Measurements from ENCODE around the gene CAP2. TPM values are rescaled to one million over a fixed set of nuclear protein-coding genes. Genes with fewer than 3 reads are reported as not detected.

The CAP2 gene
- total RNA-seq, 4 donors from 2014 or later: 28.5 to 66.5 (median 59.0) TPM

- Histone ChIP-seq H3K36me3 (no peaks in the 10 kb centered on the region), H3K27ac (no peak overlapping the region), H3K4me1 (peaks cover 0 to 40% (median 8%) of the 10 kb centered on the region in 3 donors), H3K4me3 (no peak overlapping the region), H3K27me3 (no peaks in the 10 kb centered on the region), H3K9me3 (no peaks in the 10 kb centered on the region)
- TF ChIP-seq EP300 (IDR thresholded peaks at IDR 0.05): no peak
- no peak for TF ChIP-seq POLR2AphosphoS5 (IDR thresholded peaks at IDR 0.05)
- no peak for TF ChIP-seq POLR2A (IDR thresholded peaks at IDR 0.05)
- no peak for TF ChIP-seq CTCF (IDR thresholded peaks at IDR 0.05)
- WGBS, 2 donors (ENCODE audit: low coverage in 1 of 2): 73 to 79% methylated on average over 4 of the region's 4 CpGs
- no peak for ATAC-seq
Measured at GRCh38 chr6:17497535-17498095, 104.2 kb downstream of the CAP2 start.

DNA sequence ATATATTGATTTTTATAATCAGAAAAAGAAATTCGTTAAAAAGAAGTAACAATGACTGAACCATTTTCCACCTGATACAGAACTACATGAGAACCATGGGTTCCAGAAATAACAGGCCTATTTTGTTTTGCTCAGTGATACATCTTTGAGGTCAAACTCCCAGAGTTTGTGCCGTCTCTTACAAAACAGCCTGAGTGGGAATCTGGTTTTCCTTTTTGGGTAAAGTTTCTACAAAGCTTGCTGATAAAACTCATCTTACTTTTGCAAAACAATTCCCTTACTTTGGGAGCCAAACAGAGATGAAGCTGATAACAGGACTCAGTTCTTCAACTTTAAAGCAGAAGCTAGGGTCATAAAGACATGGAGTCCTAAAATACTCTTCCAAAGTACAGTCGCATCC lies 108.0 kb downstream of the CAP2 start:
- Histone ChIP-seq H3K9me3 (no peaks in the 10 kb centered on the region), H3K27ac (no peak overlapping the region), H3K36me3 (no peaks in the 10 kb centered on the region), H3K27me3 (no peaks in the 10 kb centered on the region), H3K4me1 (peaks cover 0 to 20% (median 0%) of the 10 kb centered on the region in 3 donors), H3K4me3 (no peak overlapping the region)
- TF ChIP-seq CTCF (IDR thresholded peaks at IDR 0.05): no peak
- TF ChIP-seq EP300 (IDR thresholded peaks at IDR 0.05): no peak
- no peak for TF ChIP-seq POLR2A (IDR thresholded peaks at IDR 0.05)
- no peak for TF ChIP-seq POLR2AphosphoS5 (IDR thresholded peaks at IDR 0.05)
- WGBS, 2 donors (ENCODE audit: low coverage in 1 of 2): 78 to 96% methylated on average over 3 of the region's 3 CpGs
- ATAC-seq: no peak

GRCh38 chr6:17501982-17502704 lies 108.7 kb downstream of the CAP2 start:
- peaks cover 0 to 16% (median 0%) of the 10 kb centered on the region in 3 donors for H3K4me1 ChIP-seq
- H3K9me3 ChIP-seq: no peaks in the 10 kb centered on the region
- no peaks in the 10 kb centered on the region for H3K27me3 ChIP-seq
- no peak overlapping the region for H3K27ac ChIP-seq
- H3K4me3 ChIP-seq: no peak overlapping the region
- ATAC-seq: no peak
- peaks cover 0 to under 1% of the 10 kb centered on the region in 2 donors for H3K36me3 ChIP-seq
- TF ChIP-seq POLR2A (IDR thresholded peaks at IDR 0.05) (no peak), POLR2AphosphoS5 (IDR thresholded peaks at IDR 0.05) (no peak)
- WGBS, 2 donors (ENCODE audit: low coverage in 1 of 2): 76 to 92% methylated on average over 3 of the region's 3 CpGs

GRCh38 chr6:17503051-17503450 lies 109.7 kb downstream of the CAP2 start:
- Histone ChIP-seq H3K4me3 (no peak overlapping the region), H3K27me3 (no peaks in the 10 kb centered on the region), H3K4me1 (peaks cover 0 to 16% (median 0%) of the 10 kb centered on the region in 3 donors), H3K9me3 (no peaks in the 10 kb centered on the region), H3K27ac (no peak overlapping the region), H3K36me3 (peaks cover 0 to 8% of the 10 kb centered on the region in 2 donors)
- 93 to 100% methylated on average over 1 to 5 of the region's 7 CpGs for WGBS, 2 donors (ENCODE audit: low coverage in 1 of 2)
- ATAC-seq: no peak
- no peak for TF ChIP-seq EP300 (IDR thresholded peaks at IDR 0.05)
- no peak for TF ChIP-seq CTCF (IDR thresholded peaks at IDR 0.05)
- TF ChIP-seq POLR2A (IDR thresholded peaks at IDR 0.05): no peak
- no peak for TF ChIP-seq POLR2AphosphoS5 (IDR thresholded peaks at IDR 0.05)

DNA sequence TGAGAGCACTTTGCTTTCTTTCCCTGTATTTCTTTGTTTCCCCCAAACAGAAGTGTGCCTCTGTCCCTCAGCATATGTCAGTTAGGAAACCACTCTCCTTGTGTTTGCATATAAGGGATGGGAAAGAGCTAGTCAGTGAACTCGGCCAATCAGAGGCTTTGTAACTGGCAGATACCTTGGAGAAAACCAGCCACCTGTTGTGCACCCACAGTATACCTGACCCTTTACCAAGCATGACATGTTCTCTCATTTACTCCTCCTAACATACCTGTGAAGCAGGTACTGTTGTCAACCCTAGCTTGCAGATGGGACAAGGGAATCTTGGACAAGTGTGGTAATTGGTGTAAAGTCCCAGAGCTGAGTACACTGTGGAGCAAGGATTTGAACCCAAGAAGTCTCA lies 110.6 kb downstream of the CAP2 start:
- Histone ChIP-seq H3K4me3 (no peak overlapping the region), H3K36me3 (peaks cover 0 to 17% of the 10 kb centered on the region in 2 donors), H3K27me3 (no peaks in the 10 kb centered on the region), H3K27ac (no peak overlapping the region), H3K4me1 (peaks cover 0 to 16% (median 0%) of the 10 kb centered on the region in 3 donors), H3K9me3 (no peaks in the 10 kb centered on the region)
- no peak for ATAC-seq
- 100% methylated on average over 1 of the region's 1 CpG; no CpG with 5 or more reads in 1 of the 2 donors for WGBS, 2 donors (ENCODE audit: low coverage in 1 of 2)
- TF ChIP-seq CTCF (IDR thresholded peaks at IDR 0.05) (no peak), EP300 (IDR thresholded peaks at IDR 0.05) (no peak), POLR2AphosphoS5 (IDR thresholded peaks at IDR 0.05) (no peak), POLR2A (IDR thresholded peaks at IDR 0.05) (no peak)
